Endodermal cell (in vitro differentiated cells): ENCODE measurements around the gene DCK. TPM values are rescaled to one million over a fixed set of nuclear protein-coding genes. Genes with fewer than 3 reads are reported as not detected.
"Not testable (repeated sequence)": the region's sequence is repeated elsewhere in the genome, so short reads cannot be mapped to it uniquely, and the experiment has no call there.

ENCODE experiments used
- DNase-seq: peaks from one replicate; pipeline ENCODE4 v3.0.0-alpha.2; 2017
- H3K27ac ChIP-seq: 2 replicates; pipeline ENCODE4 v1.5.1; 2013; ENCODE audit warnings: mild to moderate bottlenecking, low read depth, low read length, moderate library complexity
- H3K27me3 ChIP-seq: 2 replicates; pipeline ENCODE4 v1.6.1; 2013; ENCODE audit warnings: mild to moderate bottlenecking, low read length, moderate library complexity; ENCODE audit not compliant: insufficient read depth, control insufficient read depth, poor library complexity, severe bottlenecking
- H3K36me3 ChIP-seq: 2 replicates; pipeline ENCODE4 v1.7.0; 2013; ENCODE audit warnings: mild to moderate bottlenecking, low read length, moderate library complexity; ENCODE audit not compliant: control insufficient read depth, insufficient read depth
- H3K4me1 ChIP-seq: one replicate; pipeline ENCODE4 v1.7.0; 2013; ENCODE audit warnings: low read length; ENCODE audit not compliant: control insufficient read depth, insufficient read depth
- H3K4me3 ChIP-seq: 2 replicates; pipeline ENCODE4 v1.5.1; 2013; ENCODE audit warnings: mild to moderate bottlenecking, low read length, moderate library complexity
- H3K9ac ChIP-seq: 2 replicates; pipeline ENCODE4 v1.6.1; 2013; ENCODE audit warnings: mild to moderate bottlenecking, low read length, moderate library complexity; ENCODE audit not compliant: poor library complexity, severe bottlenecking; ENCODE audit errors: extremely low read depth
- H3K9me3 ChIP-seq: 2 replicates; pipeline ENCODE4 v1.6.1; 2013; ENCODE audit warnings: mild to moderate bottlenecking, low read length, moderate library complexity; ENCODE audit not compliant: control insufficient read depth
- H3K27ac Mint-ChIP-seq: 2 replicates; pipeline ENCODE4 v1.8.0; 2020; ENCODE audit warnings: mixed read lengths
- H3K27me3 Mint-ChIP-seq: 2 replicates; pipeline ENCODE4 v1.8.0; 2021; ENCODE audit warnings: mild to moderate bottlenecking, mixed read lengths; ENCODE audit not compliant: insufficient read depth
- H3K36me3 Mint-ChIP-seq: 2 replicates; pipeline ENCODE4 v1.8.0; 2020; ENCODE audit warnings: low read depth, mixed read lengths
- H3K4me1 Mint-ChIP-seq: 2 replicates; pipeline ENCODE4 v1.8.0; 2020; ENCODE audit warnings: mixed read lengths
- H3K4me3 Mint-ChIP-seq: 2 replicates; pipeline ENCODE4 v1.8.0; 2020; ENCODE audit warnings: mild to moderate bottlenecking, moderate library complexity, mixed read lengths
- H3K9me3 Mint-ChIP-seq: 2 replicates; pipeline ENCODE4 v1.8.0; 2020; ENCODE audit warnings: mild to moderate bottlenecking, mixed read lengths
- WGBS, 2 experiments: methylation state at CpG; one replicate each; pipeline versions ENCODE4 v1.1.5 to v1.1.7; 2013; ENCODE audit warnings: missing lambda C conversion rate in 2 of 2, mixed read lengths in 1 of 2; ENCODE audit not compliant: insufficient coverage in 1 of 2, insufficient read length in 1 of 2; 5-methylcytosine and 5-hydroxymethylcytosine counted together
- total RNA-seq, 2 donors: library from RNA; stranded (reverse); fragmentation: NEBNext Ultra II Directional in 1 of 2; extraction: Animal tissue kit (Norgen Biotek cat#: 25700) in 1 of 2; gene quantifications; 2 replicates in 1 of 2; 3 replicates in 1 of 2; pipeline ENCODE4 v1.2.1, GENCODE V29; 2021
- TF ChIP-seq, protein P1 (sequence below): fragments of 200-600 bp; sonication (generic); conservative IDR thresholded peaks from 2 replicates; pipeline ENCODE4 v1.5.0; 2021; ENCODE audit warnings: antibody characterized with exemption, mild to moderate bottlenecking

The DCK gene
- total RNA-seq, 2 donors from 2014 or later, result 15.3 to 26.1 TPM

DNA sequence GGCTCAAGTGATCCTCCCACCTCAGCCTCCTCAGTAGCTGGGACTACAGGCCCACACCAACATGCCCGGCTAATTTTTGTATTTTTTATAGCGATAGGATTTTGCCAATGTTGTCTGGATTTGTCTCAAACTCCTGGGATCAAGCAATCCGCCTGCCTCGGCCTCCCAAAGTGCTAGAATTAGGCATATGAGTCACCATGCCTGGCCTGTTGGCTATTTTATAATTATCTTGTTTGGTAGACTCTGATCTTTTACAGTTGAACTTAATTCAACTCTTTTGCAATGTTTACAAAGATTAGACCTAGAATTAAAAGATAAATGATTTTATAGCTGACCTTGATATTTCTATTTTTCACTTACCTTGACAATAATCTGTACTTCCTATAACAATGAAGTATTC is 18.0 kb downstream of the DCK start:
- 69 to 95% methylated on average over 2 to 4 of the region's 4 CpGs for WGBS, 2 experiments
- no peaks in the 10 kb centered on the region for H3K4me1 ChIP-seq
- no peak overlapping the region for H3K4me3 ChIP-seq
- Mint-ChIP-seq H3K4me3 (no peak overlapping the region), H3K9me3 (peaks cover 39% of the 10 kb centered on the region), H3K27me3 (no peaks in the 10 kb centered on the region), H3K27ac (no peak overlapping the region), H3K36me3 (peaks cover 27% of the 10 kb centered on the region), H3K4me1 (no peaks in the 10 kb centered on the region)
- no peaks in the 10 kb centered on the region for H3K27me3 ChIP-seq
- no peak overlapping the region for H3K27ac ChIP-seq
- no peak overlapping the region for H3K9ac ChIP-seq
- peaks cover 16% of the 10 kb centered on the region for H3K9me3 ChIP-seq
- TF ChIP-seq, protein P1, sequence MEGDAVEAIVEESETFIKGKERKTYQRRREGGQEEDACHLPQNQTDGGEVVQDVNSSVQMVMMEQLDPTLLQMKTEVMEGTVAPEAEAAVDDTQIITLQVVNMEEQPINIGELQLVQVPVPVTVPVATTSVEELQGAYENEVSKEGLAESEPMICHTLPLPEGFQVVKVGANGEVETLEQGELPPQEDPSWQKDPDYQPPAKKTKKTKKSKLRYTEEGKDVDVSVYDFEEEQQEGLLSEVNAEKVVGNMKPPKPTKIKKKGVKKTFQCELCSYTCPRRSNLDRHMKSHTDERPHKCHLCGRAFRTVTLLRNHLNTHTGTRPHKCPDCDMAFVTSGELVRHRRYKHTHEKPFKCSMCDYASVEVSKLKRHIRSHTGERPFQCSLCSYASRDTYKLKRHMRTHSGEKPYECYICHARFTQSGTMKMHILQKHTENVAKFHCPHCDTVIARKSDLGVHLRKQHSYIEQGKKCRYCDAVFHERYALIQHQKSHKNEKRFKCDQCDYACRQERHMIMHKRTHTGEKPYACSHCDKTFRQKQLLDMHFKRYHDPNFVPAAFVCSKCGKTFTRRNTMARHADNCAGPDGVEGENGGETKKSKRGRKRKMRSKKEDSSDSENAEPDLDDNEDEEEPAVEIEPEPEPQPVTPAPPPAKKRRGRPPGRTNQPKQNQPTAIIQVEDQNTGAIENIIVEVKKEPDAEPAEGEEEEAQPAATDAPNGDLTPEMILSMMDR, result no peak
- DNase-seq, result no peak
- peaks cover 3% of the 10 kb centered on the region for H3K36me3 ChIP-seq

- not testable (repeated sequence) for H3K9me3 ChIP-seq, H3K4me3 ChIP-seq, DNase-seq, H3K27ac ChIP-seq, H3K4me3 Mint-ChIP-seq, H3K27ac Mint-ChIP-seq, H3K27me3 ChIP-seq, H3K27me3 Mint-ChIP-seq, H3K36me3 ChIP-seq, H3K4me1 ChIP-seq, H3K4me1 Mint-ChIP-seq, H3K9ac ChIP-seq
- Mint-ChIP-seq H3K9me3 (peaks cover 35% of the 10 kb centered on the region), H3K36me3 (peaks cover 28% of the 10 kb centered on the region)
- 91 to 98% methylated on average over 1 to 2 of the region's 2 CpGs for WGBS, 2 experiments
These were observed 23.9 kb downstream of the DCK start for GRCh38 chr4:71017391-71017790.

DNA sequence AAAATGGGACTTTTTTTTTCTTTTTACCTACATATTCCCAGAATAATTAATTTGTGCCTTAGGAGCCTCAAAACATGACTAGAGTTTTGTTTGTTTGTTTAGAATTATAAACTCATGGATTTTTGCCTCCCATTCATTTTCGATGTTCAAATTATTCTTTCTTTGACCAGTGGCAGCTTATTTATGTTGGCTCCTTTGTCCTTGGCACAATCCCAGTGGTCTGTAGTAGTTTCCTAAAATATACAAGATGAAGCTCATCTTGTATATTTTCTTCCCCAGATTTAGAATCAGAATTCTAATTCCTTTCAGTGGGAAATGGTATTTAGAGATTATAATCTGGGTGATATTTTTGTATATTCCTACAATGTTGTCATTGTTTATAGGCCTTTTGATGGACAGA is 27.2 kb downstream of the DCK start:
- H3K4me3 Mint-ChIP-seq, result no peak overlapping the region
- H3K36me3 ChIP-seq, result peaks cover 27% of the 10 kb centered on the region
- DNase-seq, result no peak
- WGBS, 2 experiments, result 95% methylated on average over 1 of the region's 1 CpG; no CpG with 5 or more reads in 1 of the 2 experiments
- no peak overlapping the region for H3K9ac ChIP-seq
- no peaks in the 10 kb centered on the region for H3K27me3 Mint-ChIP-seq
- no peak overlapping the region for H3K4me3 ChIP-seq
- H3K9me3 Mint-ChIP-seq, result peaks cover 10% of the 10 kb centered on the region
- H3K4me1 ChIP-seq, result no peaks in the 10 kb centered on the region
- TF ChIP-seq, protein P1, result no peak
- H3K27me3 ChIP-seq, result no peaks in the 10 kb centered on the region
- H3K36me3 Mint-ChIP-seq, result peaks cover 22% of the 10 kb centered on the region
- no peaks in the 10 kb centered on the region for H3K9me3 ChIP-seq
- no peak overlapping the region for H3K27ac ChIP-seq
- no peaks in the 10 kb centered on the region for H3K4me1 Mint-ChIP-seq
- H3K27ac Mint-ChIP-seq, result no peak overlapping the region

GRCh38 chr4:71025654-71026053 is 32.2 kb downstream of the DCK start:
- H3K36me3 ChIP-seq, result peaks cover 58% of the 10 kb centered on the region
- H3K4me3 Mint-ChIP-seq, result no peak overlapping the region
- TF ChIP-seq, protein P1, result no peak
- no peak overlapping the region for H3K27ac ChIP-seq
- peaks cover 18% of the 10 kb centered on the region for H3K36me3 Mint-ChIP-seq
- no peaks in the 10 kb centered on the region for H3K27me3 Mint-ChIP-seq
- no peaks in the 10 kb centered on the region for H3K27me3 ChIP-seq
- no peak overlapping the region for H3K4me3 ChIP-seq
- no peak overlapping the region for H3K27ac Mint-ChIP-seq
- H3K4me1 ChIP-seq, result no peaks in the 10 kb centered on the region
- 98% methylated on average over 3 of the region's 3 CpGs; no CpG with 5 or more reads in 1 of the 2 experiments for WGBS, 2 experiments
- no peaks in the 10 kb centered on the region for H3K4me1 Mint-ChIP-seq
- no peaks in the 10 kb centered on the region for H3K9me3 Mint-ChIP-seq
- DNase-seq, result no peak
- H3K9ac ChIP-seq, result no peak overlapping the region
- no peaks in the 10 kb centered on the region for H3K9me3 ChIP-seq
